ENCODE results near the gene MACROD2. TPM values are rescaled to one million over a fixed set of nuclear protein-coding genes. Genes with fewer than 3 reads are reported as not detected.

MACROD2 gene
- total RNA-seq, 1 donor from 2014 or later = 6.7 TPM

- Mint-ChIP-seq H3K4me3 (no peak overlapping the region), H3K4me1 (ENCODE audit: unreplicated experiment) (peaks cover 25% of the 10 kb centered on the region), H3K27me3 (no peaks in the 10 kb centered on the region), H3K27ac (no peak overlapping the region), H3K9me3 (peaks cover 19% of the 10 kb centered on the region), H3K36me3 (peaks cover 18% of the 10 kb centered on the region)
- no peak for DNase-seq (ENCODE audit: extremely low spot score, unreplicated experiment)
- no peak for TF ChIP-seq CTCF (conservative IDR thresholded peaks at IDR 0.05)
These were observed 989.0 kb downstream of the MACROD2 start for GRCh38 chr20:14984305-14984704.

GRCh38 chr20:14984768-14985622 lies 989.7 kb downstream of the MACROD2 start:
- Mint-ChIP-seq H3K27me3 (no peaks in the 10 kb centered on the region), H3K27ac (peak overlapping the region; percentile 59), H3K4me3 (no peak overlapping the region), H3K9me3 (peaks cover 19% of the 10 kb centered on the region), H3K36me3 (peaks cover 18% of the 10 kb centered on the region), H3K4me1 (ENCODE audit: unreplicated experiment) (peaks cover 25% of the 10 kb centered on the region)
- DNase-seq (ENCODE audit: extremely low spot score, unreplicated experiment) = no peak
- no peak for TF ChIP-seq CTCF (conservative IDR thresholded peaks at IDR 0.05)

GRCh38 chr20:14986026-14986655 lies 990.8 kb downstream of the MACROD2 start:
- H3K4me1 Mint-ChIP-seq (ENCODE audit: unreplicated experiment) = peaks cover 29% of the 10 kb centered on the region
- peaks cover 18% of the 10 kb centered on the region for H3K36me3 Mint-ChIP-seq
- peak overlapping the region; percentile 16 for H3K4me3 Mint-ChIP-seq
- H3K27me3 Mint-ChIP-seq = no peaks in the 10 kb centered on the region
- H3K9me3 Mint-ChIP-seq = peaks cover 19% of the 10 kb centered on the region
- no peak for DNase-seq (ENCODE audit: extremely low spot score, unreplicated experiment)
- H3K27ac Mint-ChIP-seq = peak overlapping the region; percentile 59
- TF ChIP-seq CTCF (conservative IDR thresholded peaks at IDR 0.05) = no peak

GRCh38 chr20:14986656-14987055 lies 991.3 kb downstream of the MACROD2 start:
- peaks cover 15% of the 10 kb centered on the region for H3K9me3 Mint-ChIP-seq
- TF ChIP-seq CTCF (conservative IDR thresholded peaks at IDR 0.05) = no peak
- H3K4me3 Mint-ChIP-seq = no peak overlapping the region
- peaks cover 34% of the 10 kb centered on the region for H3K4me1 Mint-ChIP-seq (ENCODE audit: unreplicated experiment)
- DNase-seq (ENCODE audit: extremely low spot score, unreplicated experiment) = no peak
- H3K27me3 Mint-ChIP-seq = no peaks in the 10 kb centered on the region
- H3K27ac Mint-ChIP-seq = peak overlapping the region; percentile 59
- H3K36me3 Mint-ChIP-seq = peaks cover 14% of the 10 kb centered on the region

GRCh38 chr20:14989535-14990290 lies 994.4 kb downstream of the MACROD2 start:
- Mint-ChIP-seq H3K27me3 (no peaks in the 10 kb centered on the region), H3K27ac (no peak overlapping the region), H3K4me1 (ENCODE audit: unreplicated experiment) (peaks cover 45% of the 10 kb centered on the region), H3K4me3 (no peak overlapping the region), H3K36me3 (no peaks in the 10 kb centered on the region), H3K9me3 (no peaks in the 10 kb centered on the region)
- no peak for DNase-seq (ENCODE audit: extremely low spot score, unreplicated experiment)
- no peak for TF ChIP-seq CTCF (conservative IDR thresholded peaks at IDR 0.05)
